GM21786 (cell line): Measurements from ENCODE around the gene CTTNBP2NL.
"Not testable (repeated sequence)": the region's sequence is repeated elsewhere in the genome, so short reads cannot be mapped to it uniquely, and the experiment has no call there.

Experiments used
- ATAC-seq: cut with Tn5 transposase; IDR thresholded peaks from one replicate; pipeline ENCODE4 v1.9.1; 2021; ENCODE audit not compliant: unreplicated experiment

Gene CTTNBP2NL

GRCh38 chr1:112423207-112423606, 27.2 kb downstream of the CTTNBP2NL start:
- ATAC-seq = no peak

DNA sequence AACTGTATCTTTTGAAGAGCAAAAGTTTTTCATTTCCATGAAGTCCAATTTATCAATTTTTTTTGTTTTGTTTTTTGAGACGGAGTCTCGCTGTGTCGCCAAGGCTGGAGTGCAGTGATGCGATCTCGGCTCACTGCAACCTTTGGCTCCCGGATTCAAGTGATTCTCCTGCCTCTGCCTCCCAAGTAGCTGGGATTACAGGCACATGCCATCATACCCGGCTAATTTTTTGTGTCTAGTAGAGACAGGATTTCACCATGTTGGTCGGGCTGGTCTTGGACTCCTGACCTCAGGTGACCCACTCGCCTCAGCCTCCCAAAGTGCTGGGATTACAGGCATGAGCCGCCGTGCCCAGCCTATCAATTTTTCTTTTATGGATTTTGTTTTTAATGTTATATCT, 27.7 kb downstream of the CTTNBP2NL start:
- ATAC-seq = not testable (repeated sequence)

DNA sequence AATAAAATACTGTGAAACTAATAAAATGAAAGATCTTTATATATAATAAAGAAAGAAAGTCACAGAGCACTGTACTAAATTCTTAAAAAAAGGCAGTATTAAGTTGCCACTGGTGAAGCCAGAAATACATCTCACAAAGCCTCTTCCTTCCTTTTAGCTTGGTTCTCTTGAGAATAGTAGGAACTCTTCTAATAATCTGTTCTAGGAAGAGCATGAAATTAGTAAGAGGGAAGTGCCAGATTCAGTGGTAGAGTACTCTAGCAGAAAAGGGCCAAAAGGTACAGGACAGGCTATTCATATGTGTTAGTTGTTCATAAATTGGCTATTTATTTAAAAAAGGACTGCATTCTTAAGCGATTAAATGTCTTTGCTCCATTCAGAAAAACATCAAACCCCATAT, 33.7 kb downstream of the CTTNBP2NL start:
- ATAC-seq = no peak

GRCh38 chr1:112431038-112431437, 35.0 kb downstream of the CTTNBP2NL start:
- no peak for ATAC-seq

DNA sequence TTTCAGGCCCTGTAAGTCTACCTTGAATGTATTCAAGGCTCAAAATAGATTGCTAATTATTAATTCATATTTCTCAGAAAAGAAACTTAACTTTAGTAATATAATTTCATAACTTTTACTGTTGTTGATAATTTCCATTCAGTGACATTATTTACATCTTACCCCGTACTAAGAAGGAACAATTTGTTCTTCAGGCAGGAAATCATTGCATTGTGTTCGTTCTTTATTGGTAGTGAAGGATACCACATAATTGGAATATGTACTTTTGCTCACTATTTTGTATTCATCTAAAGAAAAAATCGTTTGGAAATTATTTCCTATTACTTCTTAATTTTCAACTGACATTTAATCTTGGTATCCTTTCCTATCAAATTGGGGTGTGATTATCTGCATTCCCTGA, 39.4 kb downstream of the CTTNBP2NL start:
- ATAC-seq = no peak

GRCh38 chr1:112436384-112437156, 40.6 kb downstream of the CTTNBP2NL start:
- no peak for ATAC-seq

DNA sequence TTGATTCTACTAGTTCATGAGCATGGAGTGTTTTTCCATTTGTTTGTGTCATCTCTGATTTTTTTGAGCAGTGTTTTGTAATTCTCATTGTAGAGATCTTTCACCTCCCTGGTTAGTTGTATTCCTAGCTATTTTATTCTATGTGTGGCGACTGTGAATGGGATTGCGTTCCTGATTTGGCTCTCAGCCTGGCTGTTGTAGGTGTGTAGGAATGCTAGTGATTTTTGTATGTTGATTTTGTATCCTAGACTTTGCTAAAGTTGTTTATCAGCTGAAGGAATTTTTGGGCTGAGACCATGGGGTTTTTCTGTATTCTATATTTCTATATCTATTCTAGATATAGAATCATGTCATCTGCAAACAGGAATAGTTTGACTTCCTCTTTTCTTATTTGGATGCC, 42.1 kb downstream of the CTTNBP2NL start:
- not testable (repeated sequence) for ATAC-seq

GRCh38 chr1:112439592-112439991, 43.6 kb downstream of the CTTNBP2NL start:
- no peak for ATAC-seq

DNA sequence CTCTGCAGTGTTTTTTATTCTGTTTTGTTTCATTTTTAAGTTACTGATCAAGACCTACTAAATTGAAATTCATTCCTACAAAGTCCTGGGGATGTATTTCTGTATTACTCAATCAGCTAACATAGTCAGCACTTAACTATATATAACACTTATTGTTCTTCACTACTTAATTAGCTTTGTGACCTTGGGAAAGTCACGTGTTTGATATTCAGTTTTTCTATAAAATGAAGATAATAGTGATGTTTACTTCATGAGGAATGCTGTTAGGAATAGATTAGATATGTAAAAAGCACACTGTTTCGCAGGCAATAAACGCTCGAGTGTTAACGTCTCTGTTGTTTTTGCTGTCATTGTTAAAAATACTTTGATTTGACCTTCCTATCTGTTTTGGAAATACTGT, 44.6 kb downstream of the CTTNBP2NL start:
- no peak for ATAC-seq

- no peak for ATAC-seq
These were observed 48.3 kb downstream of the CTTNBP2NL start for GRCh38 chr1:112444269-112444668.

GRCh38 chr1:112445596-112445995, 49.6 kb downstream of the CTTNBP2NL start:
- ATAC-seq = no peak

GRCh38 chr1:112446411-112446810, 50.4 kb downstream of the CTTNBP2NL start:
- no peak for ATAC-seq

DNA sequence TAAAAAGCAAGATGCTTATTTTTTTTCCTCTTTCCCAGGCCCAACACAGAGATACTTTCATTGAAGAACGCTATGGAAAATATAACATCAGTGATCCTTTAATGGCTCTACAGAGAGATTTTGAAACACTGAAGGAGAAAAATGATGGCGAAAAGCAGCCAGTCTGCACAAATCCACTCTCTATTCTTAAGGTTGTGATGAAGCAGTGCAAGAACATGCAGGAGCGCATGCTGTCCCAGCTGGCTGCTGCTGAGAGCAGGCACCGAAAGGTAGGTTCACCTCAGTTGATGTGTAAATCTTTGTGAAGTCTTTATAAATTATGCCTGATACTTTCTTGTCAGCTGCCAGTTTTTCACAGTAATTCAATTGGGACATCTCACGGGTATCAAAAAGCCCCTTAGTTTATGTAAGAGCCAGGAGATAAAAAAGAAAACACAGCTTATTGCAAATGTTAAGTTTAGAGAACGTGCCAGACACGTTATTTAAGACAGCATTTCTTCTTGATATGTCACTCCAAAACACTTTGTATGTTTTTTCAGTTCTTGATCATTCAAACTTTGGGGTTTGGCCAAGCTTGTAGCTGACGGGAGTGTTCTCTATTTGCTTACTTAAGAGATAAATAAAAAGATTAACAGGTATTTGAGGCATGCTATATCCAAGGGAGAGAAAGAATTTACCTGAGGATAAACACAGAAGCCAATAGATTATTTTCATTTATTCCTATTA, 53.1 kb downstream of the CTTNBP2NL start:
- no peak for ATAC-seq

DNA sequence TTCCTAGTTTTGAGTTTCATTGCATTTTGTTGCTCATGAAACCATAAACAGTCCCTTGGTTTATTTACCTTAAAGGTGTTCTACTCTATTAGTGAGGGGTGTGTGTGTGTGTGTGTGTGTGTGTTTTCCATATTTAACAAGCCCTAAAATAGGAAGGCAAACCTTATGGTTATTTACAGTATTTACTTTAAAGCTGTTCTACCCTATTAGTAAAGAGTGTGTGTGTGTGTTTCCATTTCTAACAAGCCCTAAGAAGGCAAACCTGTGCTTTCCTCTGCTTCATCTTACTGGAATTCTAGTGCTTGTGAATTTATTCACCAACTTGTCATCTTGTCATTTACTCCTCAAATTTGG, 53.6 kb downstream of the CTTNBP2NL start:
- no peak for ATAC-seq

GRCh38 chr1:112450773-112451172, 54.8 kb downstream of the CTTNBP2NL start:
- no peak for ATAC-seq

GRCh38 chr1:112451301-112451700, 55.3 kb downstream of the CTTNBP2NL start:
- not testable (repeated sequence) for ATAC-seq

DNA sequence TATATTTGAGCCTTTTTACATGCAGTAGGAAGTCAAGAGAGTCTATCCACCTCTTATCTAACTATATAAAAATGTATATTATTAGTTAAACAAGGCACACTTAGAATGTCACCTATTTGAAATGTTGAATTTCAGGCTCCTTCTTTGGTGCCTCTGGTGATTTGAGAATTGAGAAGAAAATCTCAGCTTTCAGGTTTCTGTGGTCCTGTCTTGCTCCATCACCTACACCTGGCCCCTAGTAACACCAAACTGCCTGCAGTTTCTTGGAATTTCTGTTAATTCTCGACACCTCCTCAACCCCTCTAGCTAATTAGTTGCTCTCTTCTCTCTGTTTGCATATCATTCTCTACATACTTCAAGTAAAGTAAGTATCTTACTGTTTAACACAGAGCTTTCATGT, 57.9 kb downstream of the CTTNBP2NL start:
- ATAC-seq = no peak

GRCh38 chr1:112454316-112454715, 58.3 kb downstream of the CTTNBP2NL start:
- no peak for ATAC-seq

- no peak for ATAC-seq
These were observed 61.2 kb downstream of the CTTNBP2NL start for GRCh38 chr1:112457241-112457640.

GRCh38 chr1:112457955-112458354, 61.9 kb downstream of the CTTNBP2NL start:
- no peak for ATAC-seq

- no peak for ATAC-seq
These were observed 62.7 kb downstream of the CTTNBP2NL start for GRCh38 chr1:112458756-112459155.

GRCh38 chr1:112460615-112461014, 64.6 kb downstream of the CTTNBP2NL start:
- ATAC-seq = no peak
